SJSA1 (cell line): ENCODE data around the gene ADGRV1. TPM values are rescaled to one million over a fixed set of nuclear protein-coding genes. Genes with fewer than 3 reads are reported as not detected.

ENCODE experiments used
- DNase-seq, 2 experiments: peaks; one replicate each; pipeline ENCODE4 v3.0.0-alpha.2; 2015 to 2020; ENCODE audit warnings: low spot score in 2 of 2, low read depth in 1 of 2
- H3K27ac ChIP-seq: fragments of 250-450 bp; sonication (Bioruptor Pico); 2 replicates; pipeline ENCODE4 v1.5.1; 2020; ENCODE audit warnings: mild to moderate bottlenecking, moderate library complexity
- H3K27me3 ChIP-seq: fragments of 250-450 bp; sonication (Bioruptor Pico); replicated peaks from 2 replicates; pipeline ENCODE4 v1.5.1; 2020; ENCODE audit warnings: mild to moderate bottlenecking, moderate library complexity
- H3K36me3 ChIP-seq: fragments of 250-450 bp; sonication (Bioruptor Pico); 2 replicates; pipeline ENCODE4 v1.5.1; 2020; ENCODE audit warnings: mild to moderate bottlenecking
- H3K4me1 ChIP-seq: fragments of 250-450 bp; sonication (Bioruptor Pico); replicated peaks from 2 replicates; pipeline ENCODE4 v1.6.1; 2021; ENCODE audit warnings: mild to moderate bottlenecking
- H3K4me3 ChIP-seq: fragments of 250-450 bp; sonication (Bioruptor Pico); 2 replicates; pipeline ENCODE4 v1.5.1; 2020; ENCODE audit warnings: mild to moderate bottlenecking
- H3K9me3 ChIP-seq: fragments of 250-450 bp; sonication (Bioruptor Pico); replicated peaks from 2 replicates; pipeline ENCODE4 v1.5.1; 2020; ENCODE audit warnings: mild to moderate bottlenecking
- total RNA-seq: library from RNA; depleted of rRNA; stranded (reverse); fragments of >200 nt; shearing (Covaris generic); gene quantifications from 2 replicates; pipeline ENCODE4 v1.2.3, GENCODE V29; 2014

The ADGRV1 gene
- total RNA-seq, 1 experiment from 2014 or later, result 0.13 TPM

- 0 out of 2 replicates have a peak, but pooled peaks cover 3% of the 10 kb centered on the region for H3K27me3 ChIP-seq
- no peak for DNase-seq
- no peak overlapping the region for H3K27ac ChIP-seq
- no peaks in the 10 kb centered on the region; the same call in 1 of the 2 replicates for H3K9me3 ChIP-seq
- no peak overlapping the region for H3K4me3 ChIP-seq
- H3K4me1 ChIP-seq, result no peaks in the 10 kb centered on the region
- no peaks in the 10 kb centered on the region for H3K36me3 ChIP-seq
Observed at GRCh38 chr5:90878549-90879196, 320.1 kb downstream of the ADGRV1 start.

- no peaks in the 10 kb centered on the region for H3K36me3 ChIP-seq
- H3K4me1 ChIP-seq, result no peaks in the 10 kb centered on the region
- DNase-seq, result no peak
- H3K27ac ChIP-seq, result no peak overlapping the region
- H3K9me3 ChIP-seq, result no peaks in the 10 kb centered on the region; the same call in 1 of the 2 replicates
- no peak overlapping the region for H3K4me3 ChIP-seq
- H3K27me3 ChIP-seq, result 0 out of 2 replicates have a peak, but pooled peaks cover 3% of the 10 kb centered on the region
Observed at GRCh38 chr5:90881626-90882150, 323.1 kb downstream of the ADGRV1 start.

GRCh38 chr5:90882448-90882847, 323.9 kb downstream of the ADGRV1 start:
- DNase-seq, result no peak
- no peaks in the 10 kb centered on the region for H3K36me3 ChIP-seq
- H3K4me3 ChIP-seq, result no peak overlapping the region
- H3K9me3 ChIP-seq, result no peaks in the 10 kb centered on the region; the same call in 1 of the 2 replicates
- no peak overlapping the region for H3K27ac ChIP-seq
- H3K27me3 ChIP-seq, result 0 out of 2 replicates have a peak, but pooled peaks cover 3% of the 10 kb centered on the region
- H3K4me1 ChIP-seq, result no peaks in the 10 kb centered on the region

- Histone ChIP-seq H3K27ac (no peak overlapping the region), H3K9me3 (no peaks in the 10 kb centered on the region; the same call in 1 of the 2 replicates), H3K4me1 (no peaks in the 10 kb centered on the region), H3K36me3 (no peaks in the 10 kb centered on the region), H3K27me3 (no peaks in the 10 kb centered on the region), H3K4me3 (no peak overlapping the region)
- DNase-seq, result no peak
Observed at GRCh38 chr5:90885180-90885868, 326.7 kb downstream of the ADGRV1 start.

- Histone ChIP-seq H3K4me1 (no peaks in the 10 kb centered on the region), H3K36me3 (no peaks in the 10 kb centered on the region), H3K27me3 (no peaks in the 10 kb centered on the region), H3K9me3 (no peaks in the 10 kb centered on the region), H3K4me3 (no peak overlapping the region), H3K27ac (no peak overlapping the region)
- DNase-seq, result no peak
Observed at GRCh38 chr5:90886381-90886780, 327.8 kb downstream of the ADGRV1 start.

GRCh38 chr5:90888511-90889324, 330.1 kb downstream of the ADGRV1 start:
- no peak overlapping the region for H3K4me3 ChIP-seq
- no peak for DNase-seq

GRCh38 chr5:90889325-90889600, 330.7 kb downstream of the ADGRV1 start:
- Histone ChIP-seq H3K27ac (no peak overlapping the region), H3K27me3 (no peaks in the 10 kb centered on the region), H3K9me3 (no peaks in the 10 kb centered on the region), H3K4me3 (no peak overlapping the region), H3K36me3 (no peaks in the 10 kb centered on the region), H3K4me1 (no peaks in the 10 kb centered on the region)
- DNase-seq, result no peak

More at GRCh38 chr5:90888511-90889324, 330.1 kb downstream of the ADGRV1 start:
- H3K4me1 ChIP-seq, result no peaks in the 10 kb centered on the region
- H3K27ac ChIP-seq, result no peak overlapping the region
- no peaks in the 10 kb centered on the region for H3K9me3 ChIP-seq
- H3K27me3 ChIP-seq, result no peaks in the 10 kb centered on the region
- no peaks in the 10 kb centered on the region for H3K36me3 ChIP-seq

GRCh38 chr5:90890180-90890579, 331.6 kb downstream of the ADGRV1 start:
- H3K27ac ChIP-seq, result no peak overlapping the region
- H3K36me3 ChIP-seq, result no peaks in the 10 kb centered on the region
- H3K4me3 ChIP-seq, result no peak overlapping the region
- DNase-seq, result no peak
- no peaks in the 10 kb centered on the region for H3K4me1 ChIP-seq
- no peaks in the 10 kb centered on the region for H3K9me3 ChIP-seq
- no peaks in the 10 kb centered on the region for H3K27me3 ChIP-seq

- H3K4me1 ChIP-seq, result no peaks in the 10 kb centered on the region
- DNase-seq, result no peak
- H3K27me3 ChIP-seq, result no peaks in the 10 kb centered on the region
- H3K36me3 ChIP-seq, result no peaks in the 10 kb centered on the region
- H3K4me3 ChIP-seq, result no peak overlapping the region
- no peak overlapping the region for H3K27ac ChIP-seq
- no peaks in the 10 kb centered on the region for H3K9me3 ChIP-seq
Observed at GRCh38 chr5:90894866-90895420, 336.3 kb downstream of the ADGRV1 start.

- H3K36me3 ChIP-seq, result no peaks in the 10 kb centered on the region
- no peak overlapping the region for H3K4me3 ChIP-seq
- H3K27me3 ChIP-seq, result no peaks in the 10 kb centered on the region
- H3K27ac ChIP-seq, result no peak overlapping the region
- H3K9me3 ChIP-seq, result no peaks in the 10 kb centered on the region
- DNase-seq, result no peak
- no peaks in the 10 kb centered on the region for H3K4me1 ChIP-seq
Observed at GRCh38 chr5:90897618-90898017, 339.0 kb downstream of the ADGRV1 start.

- Histone ChIP-seq H3K36me3 (no peaks in the 10 kb centered on the region), H3K9me3 (no peaks in the 10 kb centered on the region), H3K27me3 (no peaks in the 10 kb centered on the region), H3K4me1 (no peaks in the 10 kb centered on the region), H3K27ac (no peak overlapping the region), H3K4me3 (no peak overlapping the region)
- no peak for DNase-seq
Observed at GRCh38 chr5:90898326-90899013, 339.9 kb downstream of the ADGRV1 start.

- no peaks in the 10 kb centered on the region for H3K4me1 ChIP-seq
- no peaks in the 10 kb centered on the region for H3K9me3 ChIP-seq
- no peak overlapping the region for H3K4me3 ChIP-seq
- no peak for DNase-seq
- no peaks in the 10 kb centered on the region for H3K27me3 ChIP-seq
- H3K36me3 ChIP-seq, result no peaks in the 10 kb centered on the region
- no peak overlapping the region for H3K27ac ChIP-seq
Observed at GRCh38 chr5:90899014-90899604, 340.5 kb downstream of the ADGRV1 start.

GRCh38 chr5:90901261-90901660, 342.7 kb downstream of the ADGRV1 start:
- Histone ChIP-seq H3K9me3 (no peaks in the 10 kb centered on the region), H3K4me3 (no peak overlapping the region), H3K27ac (no peak overlapping the region), H3K27me3 (no peaks in the 10 kb centered on the region), H3K4me1 (no peaks in the 10 kb centered on the region), H3K36me3 (no peaks in the 10 kb centered on the region)
- no peak for DNase-seq
